ENCODE results near the gene PDHB.

DNA sequence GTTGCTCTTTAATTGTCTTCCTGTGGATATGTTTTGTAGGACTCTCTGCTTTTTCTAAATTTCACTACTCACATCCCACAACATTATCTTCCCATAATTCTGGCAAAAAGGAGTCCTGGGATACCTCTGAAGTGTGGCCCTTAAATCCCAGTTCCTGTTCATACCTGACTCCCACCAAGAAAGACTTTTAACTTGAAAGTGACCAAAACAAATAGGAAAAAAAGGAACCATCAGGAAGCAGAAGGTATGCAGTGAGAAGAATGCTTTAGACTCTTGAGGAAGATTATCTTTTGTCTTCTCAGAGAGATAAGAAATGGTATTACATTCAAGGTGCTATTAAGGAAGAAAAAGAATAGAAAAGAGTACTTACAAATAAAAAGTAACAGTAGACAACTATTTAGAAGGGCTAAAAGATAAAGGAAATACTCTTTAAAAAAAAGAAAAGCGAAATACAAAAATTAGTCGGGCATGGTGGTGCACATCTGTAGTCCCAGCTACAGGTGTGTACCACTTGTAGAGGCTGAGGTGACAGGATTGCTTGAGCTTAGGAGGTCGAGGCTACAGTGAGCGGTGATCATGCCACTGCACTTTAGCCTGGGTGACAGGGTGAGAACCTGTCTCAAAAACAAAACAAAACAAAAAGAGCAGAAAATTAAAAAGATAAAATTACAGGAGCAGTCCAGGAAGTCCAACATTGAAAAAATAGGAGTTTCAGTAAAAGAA, 54.1 kb downstream of the PDHB start:
- TF ChIP-seq CTCF (conservative IDR thresholded peaks at IDR 0.05; ENCODE audit: low read length), result no peak
- TF ChIP-seq EZH2phosphoT487 (IDR thresholded peaks at IDR 0.05; ENCODE audit: borderline replicate concordance, low read depth, low read length), result no peak
